HG03196 (cell line): ENCODE data around the gene STYXL1.
"Not testable (repeated sequence)": the region's sequence is repeated elsewhere in the genome, so short reads cannot be mapped to it uniquely, and the experiment has no call there.

Experiments
- ATAC-seq: cut with Tn5 transposase; IDR thresholded peaks from one replicate; pipeline ENCODE4 v1.9.1; 2021; ENCODE audit not compliant: unreplicated experiment

The STYXL1 gene

GRCh38 chr7:76047811-76048667 is at the start of gene STYXL1, which contains the start of gene MDH2:
Gene STYXL1 (minus strand): TSS chr7:76048000. CDS start chr7:76030523, 17,477 bp downstream.
Gene MDH2 (plus strand): TSS chr7:76048106. CDS start chr7:76048161, 55 bp downstream.
- ATAC-seq: peak; percentile 87

- ATAC-seq: no peak
These were observed 48.1 kb upstream of the STYXL1 start for GRCh38 chr7:76095908-76096307.

- ATAC-seq: not testable (repeated sequence)
These were observed 46.5 kb upstream of the STYXL1 start for GRCh38 chr7:76094326-76094725.

- ATAC-seq: not testable (repeated sequence)
These were observed 45.7 kb upstream of the STYXL1 start for GRCh38 chr7:76093531-76093930.

GRCh38 chr7:76091506-76091905 is 43.7 kb upstream of the STYXL1 start:
- ATAC-seq: no peak

- no peak for ATAC-seq
These were observed 42.2 kb upstream of the STYXL1 start for GRCh38 chr7:76089865-76090475.

- ATAC-seq: not testable (repeated sequence)
These were observed 39.6 kb upstream of the STYXL1 start for GRCh38 chr7:76087362-76087791.

- no peak for ATAC-seq
These were observed 38.3 kb upstream of the STYXL1 start for GRCh38 chr7:76086070-76086469.

- not testable (repeated sequence) for ATAC-seq
These were observed 36.3 kb upstream of the STYXL1 start for GRCh38 chr7:76084115-76084514.

- no peak for ATAC-seq
These were observed 32.4 kb upstream of the STYXL1 start for GRCh38 chr7:76080204-76080603.

GRCh38 chr7:76077435-76077834 is 29.6 kb upstream of the STYXL1 start:
- ATAC-seq: no peak

- ATAC-seq: no peak
These were observed 29.2 kb upstream of the STYXL1 start for GRCh38 chr7:76076995-76077394.

- ATAC-seq: no peak
These were observed 27.2 kb upstream of the STYXL1 start for GRCh38 chr7:76074972-76075370.

GRCh38 chr7:76074306-76074971 is 26.6 kb upstream of the STYXL1 start:
- ATAC-seq: no peak

GRCh38 chr7:76073335-76073990 is 25.7 kb upstream of the STYXL1 start:
- ATAC-seq: no peak

GRCh38 chr7:76072243-76073148 is 24.7 kb upstream of the STYXL1 start:
- no peak for ATAC-seq

- ATAC-seq: no peak
These were observed 23.8 kb upstream of the STYXL1 start for GRCh38 chr7:76071316-76072242.

- ATAC-seq: no peak
These were observed 21.4 kb upstream of the STYXL1 start for GRCh38 chr7:76069238-76069638.
